CD4-positive, alpha-beta memory T cell (primary cell): ENCODE results near the gene PELI3. TPM values are rescaled to one million over a fixed set of nuclear protein-coding genes. Genes with fewer than 3 reads are reported as not detected.

Source experiments
- CTCF ChIA-PET: fragments of 350-600 bp; sonication (Branson Sonifier 250); formaldehyde crosslinking; loops from one replicate; lab custom pipeline; 2021; ENCODE audit warnings: inconsistent platforms; ENCODE audit not compliant: partially characterized antibody; lab: Charles Lee
- POLR2A ChIA-PET: fragments of 350-600 bp; sonication (Branson Sonifier 250); formaldehyde crosslinking; loops from one replicate; lab custom pipeline; 2021; ENCODE audit not compliant: partially characterized antibody; lab: Charles Lee
- DNase-seq, 5 donors: peaks; one replicate each; pipeline versions ENCODE4 v3.0.0 to v3.0.0-alpha.2; 2020 to 2022; ENCODE audit warnings: mixed read lengths in 1 of 5
- H3K27ac ChIP-seq: one replicate; pipeline ENCODE4 v1.7.0; 2013; ENCODE audit warnings: low read depth, low read length
- H3K27me3 ChIP-seq: 2 replicates; pipeline ENCODE4 v1.7.0; 2013; ENCODE audit warnings: mild to moderate bottlenecking, low read length, moderate library complexity; ENCODE audit not compliant: insufficient read depth
- H3K36me3 ChIP-seq: 2 replicates; pipeline ENCODE4 v1.7.0; 2013; ENCODE audit warnings: mild to moderate bottlenecking, low read length, moderate library complexity; ENCODE audit not compliant: insufficient read depth
- H3K4me1 ChIP-seq: 2 replicates; pipeline ENCODE4 v1.7.0; 2013; ENCODE audit warnings: mild to moderate bottlenecking, low read length, moderate library complexity; ENCODE audit not compliant: insufficient read depth
- H3K4me3 ChIP-seq, 2 donors: one replicate each; pipeline ENCODE4 v1.7.0; 2013; ENCODE audit warnings: low read length in 2 of 2, mild to moderate bottlenecking in 1 of 2
- H3K9me3 ChIP-seq, 2 donors: one replicate each; pipeline ENCODE4 v1.7.0; 2013; ENCODE audit warnings: low read length in 2 of 2, control low read depth in 1 of 2; ENCODE audit not compliant: control insufficient read depth in 1 of 2
- H3K27ac Mint-ChIP-seq, 7 donors: one replicate each; pipeline ENCODE4 v1.8.0; 2020 to 2021; ENCODE audit warnings: mixed read lengths in 7 of 7, mild to moderate bottlenecking in 6 of 7, inconsistent platforms in 3 of 7, moderate library complexity in 3 of 7
- H3K27me3 Mint-ChIP-seq, 2 donors: one replicate each; pipeline ENCODE4 v1.8.0; 2020 to 2021; ENCODE audit warnings: mixed read lengths in 2 of 2
- H3K36me3 Mint-ChIP-seq, 2 donors: one replicate each; pipeline ENCODE4 v1.8.0; 2020 to 2021; ENCODE audit warnings: mixed read lengths in 2 of 2, inconsistent platforms in 1 of 2, mild to moderate bottlenecking in 1 of 2
- H3K4me1 Mint-ChIP-seq, 4 donors: one replicate each; pipeline ENCODE4 v1.8.0; 2020 to 2021; ENCODE audit warnings: mixed read lengths in 4 of 4, mild to moderate bottlenecking in 1 of 4
- H3K4me3 Mint-ChIP-seq, 8 donors: one replicate each; pipeline ENCODE4 v1.8.0; 2020 to 2021; ENCODE audit warnings: mixed read lengths in 8 of 8, mild to moderate bottlenecking in 7 of 8, moderate library complexity in 6 of 8, inconsistent platforms in 3 of 8
- H3K9me3 Mint-ChIP-seq, 8 donors: one replicate each; pipeline ENCODE4 v1.8.0; 2020 to 2021; ENCODE audit warnings: mixed read lengths in 8 of 8, mild to moderate bottlenecking in 5 of 8, inconsistent platforms in 3 of 8, moderate library complexity in 1 of 8
- intact Hi-C: fragments of 100-400 bp; cut with micrococcal nuclease; formaldehyde crosslinking; loops from one replicate; pipeline ENCODE4 v1.15.1; 2023
- polyA plus RNA-seq, 2 donors: library from polyadenylated mRNA; unstranded; fragments of 300-500 nt; fragmentation: Illumina TruSeq; gene quantifications; one replicate each; pipeline ENCODE4 v1.2.3, GENCODE V29; 2021
- total RNA-seq, 2 experiments: library from RNA; stranded (reverse); gene quantifications; one replicate each; pipeline ENCODE4 v1.2.3, GENCODE V29; 2021

The PELI3 gene
- total and polyA plus RNA-seq, 4 experiments from 2014 or later, result 4.0 to 25.9 (median 16.1) TPM

DNA sequence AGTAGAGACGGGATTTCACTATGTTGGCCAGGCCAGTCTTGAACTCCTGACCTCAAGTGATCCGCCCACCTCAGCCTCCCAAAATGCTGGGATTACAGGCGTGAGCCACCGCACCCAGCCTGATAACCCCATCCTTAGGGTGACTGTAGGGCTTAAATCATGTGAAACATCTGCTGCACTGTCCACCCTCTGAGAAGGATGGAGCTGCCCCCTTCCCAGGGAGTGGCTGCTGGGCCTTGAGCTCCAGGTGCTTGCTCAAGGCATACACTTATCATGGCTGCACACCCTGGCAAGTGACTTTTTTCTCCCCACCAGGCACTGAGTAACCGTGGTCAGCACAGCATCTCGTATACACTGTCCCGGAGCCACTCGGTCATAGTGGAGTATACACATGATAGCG lies 5.3 kb downstream of the PELI3 start:
- Mint-ChIP-seq H3K4me1 (peaks cover 7 to 23% (median 15%) of the 10 kb centered on the region in 4 donors), H3K27me3 (no peaks in the 10 kb centered on the region), H3K36me3 (peaks cover 5 to 8% of the 10 kb centered on the region in 2 donors), H3K9me3 (no peaks in the 10 kb centered on the region), H3K4me3 (no peak overlapping the region), H3K27ac (no peak overlapping the region)
- Histone ChIP-seq H3K4me3 (no peak overlapping the region), H3K4me1 (peaks cover 14% of the 10 kb centered on the region), H3K36me3 (peaks cover 9% of the 10 kb centered on the region), H3K27me3 (no peaks in the 10 kb centered on the region), H3K27ac (no peak overlapping the region), H3K9me3 (no peaks in the 10 kb centered on the region)
- intact Hi-C loops, result no loop called here
- ChIA-PET CTCF (interaction anchor here (0.6 to 1.3 kb wide), 3 partner anchors 8 to 83 kb away, joined by 3 to 6 read pairs (median 3); partner anchors contain the start of genes DPP3 and MRPL11), POLR2A (interaction anchor here (1.8 kb wide), 1 partner anchor 33 kb away, joined by 4 read pairs; the partner anchor contains the start of gene MRPL11)
- DNase-seq, result no peak

DNA sequence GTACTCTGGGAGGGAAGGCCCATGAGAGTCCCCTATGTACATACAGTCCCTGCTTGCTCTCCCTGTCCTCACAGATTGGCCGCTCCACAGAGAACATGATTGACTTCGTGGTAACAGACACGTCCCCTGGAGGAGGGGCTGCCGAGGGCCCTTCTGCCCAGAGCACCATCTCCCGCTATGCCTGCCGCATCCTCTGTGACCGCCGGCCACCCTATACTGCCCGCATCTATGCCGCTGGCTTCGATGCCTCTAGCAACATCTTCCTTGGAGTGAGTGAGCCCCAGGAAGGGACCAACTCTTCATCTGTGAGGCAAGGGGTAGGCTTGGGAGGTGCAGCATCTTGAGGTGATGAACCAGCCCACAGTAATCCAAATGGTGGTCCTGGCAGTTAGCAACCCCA lies 6.5 kb downstream of the PELI3 start:
- Mint-ChIP-seq H3K4me3 (no peak overlapping the region), H3K27me3 (no peaks in the 10 kb centered on the region), H3K27ac (no peak overlapping the region), H3K4me1 (peaks cover 3 to 20% (median 7%) of the 10 kb centered on the region in 4 donors), H3K9me3 (no peaks in the 10 kb centered on the region), H3K36me3 (peaks cover 5 to 8% of the 10 kb centered on the region in 2 donors)
- Histone ChIP-seq H3K4me1 (peaks cover 4% of the 10 kb centered on the region), H3K27me3 (no peaks in the 10 kb centered on the region), H3K36me3 (peaks cover 9% of the 10 kb centered on the region), H3K27ac (no peak overlapping the region), H3K4me3 (no peak overlapping the region), H3K9me3 (no peaks in the 10 kb centered on the region)
- DNase-seq, result no peak
- ChIA-PET CTCF (interaction anchor here (1.7 kb wide), 1 partner anchor 34 kb away, joined by 3 read pairs; the partner anchor contains the start of gene MRPL11), POLR2A (no interaction called here)
- intact Hi-C loops, result no loop called here

DNA sequence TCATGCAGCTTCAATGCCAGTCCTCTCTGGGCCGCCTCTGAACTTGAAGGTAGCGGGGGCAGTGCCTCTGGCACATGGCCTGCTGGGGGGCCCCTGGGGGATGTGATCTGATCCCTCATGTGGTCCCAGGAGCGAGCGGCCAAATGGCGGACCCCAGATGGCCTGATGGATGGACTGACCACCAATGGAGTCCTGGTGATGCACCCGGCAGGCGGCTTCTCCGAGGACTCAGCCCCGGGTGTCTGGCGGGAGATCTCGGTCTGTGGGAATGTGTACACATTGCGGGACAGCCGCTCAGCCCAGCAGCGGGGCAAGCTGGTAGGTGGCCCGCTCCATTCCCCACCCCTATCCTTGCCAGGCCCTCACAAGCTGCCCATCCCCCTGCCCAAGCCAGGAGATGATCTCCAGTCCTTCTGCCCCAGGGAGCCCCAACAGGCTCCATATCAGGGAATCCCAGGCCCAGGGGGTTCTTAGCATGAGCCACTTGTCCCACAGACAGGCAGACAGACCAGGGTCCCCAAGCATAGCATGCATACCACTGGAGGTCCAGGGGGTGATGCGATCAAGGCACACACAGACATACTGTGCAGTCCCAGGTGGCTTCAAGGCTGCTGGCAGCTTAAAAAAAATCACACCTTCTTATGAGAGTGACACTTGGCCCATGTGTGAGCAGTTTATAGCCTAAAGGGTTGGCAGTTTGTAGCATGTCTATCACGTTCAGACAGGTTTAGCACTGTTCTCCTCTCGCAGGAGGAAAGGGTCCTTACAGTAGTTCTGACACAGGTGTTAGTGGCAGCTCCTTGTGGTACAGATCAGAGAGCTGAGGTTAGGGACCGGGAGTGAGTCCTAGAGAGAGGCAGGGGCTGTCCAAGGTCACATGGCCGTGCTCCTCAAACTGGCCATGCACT lies 7.2 kb downstream of the PELI3 start:
- peak overlapping the region in 2 of 7 donors; percentile 23 to 81 for H3K27ac Mint-ChIP-seq

DNA sequence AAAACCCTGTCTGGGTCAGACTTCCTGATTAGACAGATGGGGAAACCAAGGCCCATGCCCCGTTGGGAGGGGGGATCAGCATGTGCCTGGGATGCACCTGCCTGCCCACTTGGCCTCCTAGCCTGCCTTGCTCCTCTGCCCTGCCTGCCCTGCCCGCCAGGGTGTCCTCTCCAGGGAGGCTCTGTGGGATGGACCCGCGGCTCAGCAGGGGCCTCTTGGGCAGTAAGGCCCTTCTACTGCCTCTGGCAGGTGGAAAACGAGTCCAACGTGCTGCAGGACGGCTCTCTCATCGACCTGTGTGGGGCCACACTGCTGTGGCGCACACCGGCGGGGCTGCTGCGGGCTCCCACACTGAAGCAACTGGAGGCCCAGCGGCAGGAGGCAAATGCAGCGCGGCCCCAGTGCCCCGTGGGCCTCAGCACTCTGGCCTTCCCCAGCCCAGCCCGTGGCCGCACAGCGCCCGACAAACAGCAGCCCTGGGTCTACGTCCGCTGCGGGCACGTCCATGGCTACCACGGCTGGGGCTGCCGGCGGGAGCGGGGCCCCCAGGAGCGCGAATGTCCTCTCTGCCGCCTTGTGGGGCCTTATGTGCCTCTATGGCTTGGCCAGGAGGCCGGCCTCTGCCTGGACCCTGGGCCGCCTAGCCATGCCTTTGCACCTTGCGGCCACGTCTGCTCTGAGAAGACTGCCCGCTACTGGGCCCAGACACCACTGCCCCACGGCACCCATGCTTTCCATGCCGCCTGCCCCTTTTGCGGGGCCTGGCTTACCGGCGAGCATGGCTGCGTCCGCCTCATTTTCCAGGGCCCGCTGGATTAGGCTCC lies 8.9 kb downstream of the PELI3 start:
- H3K27ac Mint-ChIP-seq, result no peak overlapping the region
- H3K36me3 ChIP-seq, result peaks cover 9% of the 10 kb centered on the region
- no peak overlapping the region for H3K4me3 ChIP-seq
- H3K9me3 ChIP-seq, result no peaks in the 10 kb centered on the region
- H3K4me1 ChIP-seq, result peaks cover 11% of the 10 kb centered on the region
- ChIA-PET CTCF (no interaction called here), POLR2A (no interaction called here)
- DNase-seq, result no peak
- H3K4me1 Mint-ChIP-seq, result peaks cover 8 to 30% (median 11%) of the 10 kb centered on the region in 4 donors
- H3K27me3 ChIP-seq, result no peaks in the 10 kb centered on the region
- no peak overlapping the region for H3K4me3 Mint-ChIP-seq
- no peaks in the 10 kb centered on the region for H3K27me3 Mint-ChIP-seq
- no peak overlapping the region for H3K27ac ChIP-seq
- H3K36me3 Mint-ChIP-seq, result peaks cover 5 to 15% of the 10 kb centered on the region in 2 donors
- intact Hi-C loops, result no loop called here
- no peaks in the 10 kb centered on the region for H3K9me3 Mint-ChIP-seq

More for the DNA sequence above, 7.2 kb downstream of the PELI3 start:
- Mint-ChIP-seq H3K4me3 (no peak overlapping the region), H3K36me3 (peaks cover 5 to 8% of the 10 kb centered on the region in 2 donors), H3K9me3 (no peaks in the 10 kb centered on the region), H3K4me1 (peaks cover 1 to 18% (median 4%) of the 10 kb centered on the region in 4 donors), H3K27me3 (no peaks in the 10 kb centered on the region)
- Histone ChIP-seq H3K4me1 (no peaks in the 10 kb centered on the region), H3K9me3 (no peaks in the 10 kb centered on the region), H3K4me3 (no peak overlapping the region), H3K27ac (no peak overlapping the region), H3K27me3 (no peaks in the 10 kb centered on the region), H3K36me3 (peaks cover 9% of the 10 kb centered on the region)
- POLR2A ChIA-PET, result no interaction called here
- CTCF ChIA-PET, result interaction anchor here (1.7 kb wide), 1 partner anchor 35 kb away, joined by 3 read pairs; the partner anchor contains the start of gene MRPL11
- no peak for DNase-seq
- intact Hi-C loops, result no loop called here

DNA sequence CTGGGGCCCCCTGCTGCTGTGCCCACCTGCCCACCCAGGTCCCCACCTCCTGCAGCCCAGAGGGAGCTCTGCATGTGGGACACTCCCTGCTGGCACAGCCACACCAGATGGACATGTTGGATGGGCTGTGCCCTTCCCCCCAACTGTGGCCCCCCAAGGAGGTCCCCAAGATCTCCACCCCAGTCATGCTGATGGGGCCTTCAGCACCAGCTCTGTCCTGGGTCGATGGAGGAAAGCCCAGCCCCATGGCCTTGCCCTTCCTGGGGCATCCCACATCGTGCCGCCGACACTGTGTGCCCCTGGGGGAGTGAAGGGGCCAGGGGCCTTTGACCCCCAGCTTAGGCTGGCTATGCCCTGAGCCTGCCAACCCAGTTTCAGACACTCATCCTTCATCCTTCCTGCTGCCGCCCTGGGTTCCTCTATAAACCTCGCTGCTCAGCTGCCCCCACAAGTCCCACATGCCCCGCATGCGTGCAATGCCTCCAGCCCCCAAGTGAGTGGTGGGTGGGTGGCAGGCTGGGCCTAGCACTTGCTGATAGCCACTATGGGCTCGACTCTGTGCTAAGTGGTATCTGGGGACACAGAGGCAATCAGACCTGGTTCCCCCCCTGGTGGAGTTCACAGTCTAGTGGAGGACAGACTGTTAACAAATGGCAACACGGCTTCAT lies 9.6 kb downstream of the PELI3 start:
- Mint-ChIP-seq H3K4me3 (no peak overlapping the region), H3K9me3 (no peaks in the 10 kb centered on the region), H3K27me3 (no peaks in the 10 kb centered on the region), H3K36me3 (peaks cover 1 to 16% of the 10 kb centered on the region in 2 donors), H3K27ac (peak overlapping the region in 2 of 7 donors; percentile 35 to 41), H3K4me1 (peaks cover 11 to 35% (median 16%) of the 10 kb centered on the region in 4 donors)
- DNase-seq, result no peak
- POLR2A ChIA-PET, result interaction anchor here (1.0 kb wide), 1 partner anchor 10 kb away, joined by 3 read pairs; no protein-coding TSS in a partner anchor
- CTCF ChIA-PET, result no interaction called here
- H3K9me3 ChIP-seq, result no peaks in the 10 kb centered on the region
- intact Hi-C loops, result no loop called here
- peaks cover 9% of the 10 kb centered on the region for H3K36me3 ChIP-seq
- no peak overlapping the region for H3K27ac ChIP-seq
- no peak overlapping the region for H3K4me3 ChIP-seq
- peaks cover 19% of the 10 kb centered on the region for H3K4me1 ChIP-seq
- H3K27me3 ChIP-seq, result no peaks in the 10 kb centered on the region

DNA sequence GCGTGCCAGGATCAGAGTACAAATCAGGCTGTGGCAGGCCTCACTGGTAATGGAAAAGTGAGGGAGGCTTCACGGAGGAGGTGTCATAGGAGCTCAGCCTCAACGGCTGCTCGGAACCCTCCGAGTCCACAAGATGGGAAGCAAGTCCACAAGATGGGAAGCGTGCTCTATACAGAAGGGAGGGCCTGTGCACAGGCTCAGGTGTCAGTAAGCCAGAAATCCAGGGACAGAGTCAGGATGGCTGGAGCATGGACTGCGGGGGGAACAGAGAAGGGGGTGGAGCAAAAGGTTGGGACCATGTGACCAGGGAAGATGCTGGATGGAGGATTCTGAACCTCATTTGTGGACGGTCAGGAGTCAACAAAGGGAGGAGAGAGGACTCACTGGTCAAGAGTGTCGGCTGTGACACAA lies 10.1 kb downstream of the PELI3 start:
- POLR2A ChIA-PET, result interaction anchor here (1.0 kb wide), 1 partner anchor 11 kb away, joined by 3 read pairs; no protein-coding TSS in a partner anchor
- peaks cover 11 to 35% (median 16%) of the 10 kb centered on the region in 4 donors for H3K4me1 Mint-ChIP-seq

More for the DNA sequence above, 10.1 kb downstream of the PELI3 start:
- Histone ChIP-seq H3K4me1 (peaks cover 20% of the 10 kb centered on the region), H3K27me3 (no peaks in the 10 kb centered on the region), H3K27ac (no peak overlapping the region), H3K9me3 (no peaks in the 10 kb centered on the region), H3K4me3 (no peak overlapping the region), H3K36me3 (peaks cover 9% of the 10 kb centered on the region)
- Mint-ChIP-seq H3K9me3 (no peaks in the 10 kb centered on the region), H3K27me3 (no peaks in the 10 kb centered on the region), H3K36me3 (peaks cover 0 to 16% of the 10 kb centered on the region in 2 donors), H3K27ac (peak overlapping the region in 2 of 7 donors; percentile 35 to 41), H3K4me3 (peak overlapping the region in 2 of 8 donors; percentile 20 to 61)
- intact Hi-C loops, result no loop called here
- no peak for DNase-seq
- CTCF ChIA-PET, result no interaction called here
